Esophagus muscularis mucosa (tissue), 4 donors: ENCODE measurements around the gene RDH14. TPM values are rescaled to one million over a fixed set of nuclear protein-coding genes. Genes with fewer than 3 reads are reported as not detected.
A peak's percentile ranks its signal among the peaks of the same experiment; 100 is the strongest.

Source experiments
- DNase-seq: peaks from one replicate; pipeline ENCODE4 v3.0.0-alpha.2; 2017; ENCODE audit errors: extremely low spot score
- H3K27ac ChIP-seq, 4 donors: fragments of 200-600 bp; sonication (generic); replicated peaks in 1 of 4; 1 replicate in 3 of 4; 2 replicates in 1 of 4; pipeline ENCODE4 v1.5.1; 2016 to 2019; ENCODE audit warnings: mild to moderate bottlenecking in 1 of 4
- H3K27me3 ChIP-seq, 4 donors: fragments of 200-600 bp; sonication (generic); one replicate each; pipeline versions ENCODE4 v1.5.1 to v1.6.0; 2016 to 2019
- H3K36me3 ChIP-seq, 4 donors: fragments of 200-600 bp; sonication (generic); one replicate each; pipeline ENCODE4 v1.5.1; 2016 to 2019
- H3K4me1 ChIP-seq, 4 donors: fragments of 200-600 bp; sonication (generic); one replicate each; pipeline ENCODE4 v1.5.1; 2016 to 2019
- H3K4me3 ChIP-seq, 4 donors: fragments of 200-600 bp; sonication (generic); 1 replicate in 2 of 4; 2 replicates in 2 of 4; pipeline ENCODE4 v1.5.1; 2016 to 2019; ENCODE audit warnings: mild to moderate bottlenecking in 4 of 4, moderate library complexity in 1 of 4
- H3K9me3 ChIP-seq, 4 donors: fragments of 200-600 bp; sonication (generic); 1 replicate in 3 of 4; 2 replicates in 1 of 4; pipeline ENCODE4 v1.5.1; 2016 to 2019
- CTCF ChIP-seq, 3 experiments: fragments of 200-600 bp in 2 of 3; fragments of 450-650 bp in 1 of 3; sonication (generic) in 2 of 3; IDR thresholded peaks; one replicate each; pipeline ENCODE4 v1.5.1; 2017 to 2019; ENCODE audit warnings: antibody characterized with exemption in 3 of 3, mild to moderate bottlenecking in 2 of 3, moderate library complexity in 1 of 3
- EP300 ChIP-seq: sonication (generic); formaldehyde crosslinking; IDR thresholded peaks from one replicate; pipeline ENCODE4 v1.6.1; 2017; ENCODE audit warnings: antibody characterized with exemption
- POLR2A ChIP-seq: fragments of 450-650 bp; IDR thresholded peaks from one replicate; pipeline ENCODE4 v1.6.1; 2017; ENCODE audit warnings: antibody characterized with exemption, moderate library complexity, mild to moderate bottlenecking, low read depth
- POLR2AphosphoS5 ChIP-seq, 2 donors: sonication (generic); formaldehyde crosslinking; IDR thresholded peaks; one replicate each; pipeline ENCODE4 v1.6.1; 2017; ENCODE audit warnings: antibody characterized with exemption in 2 of 2
- WGBS: methylation state at CpG from one replicate; pipeline ENCODE4 v1.1.5; 2018; 5-methylcytosine and 5-hydroxymethylcytosine counted together
- intact Hi-C: fragments of 100-400 bp; cut with DNase I; formaldehyde crosslinking; loops from one replicate; pipeline ENCODE4 v1.15.1; 2023
- total RNA-seq, 4 donors: library from RNA; depleted of rRNA; stranded (reverse); fragments of >200 nt; gene quantifications; one replicate each; pipeline versions ENCODE4 v1.1.0 to v1.2.1, GENCODE V29; 2016

RDH14 gene
- total RNA-seq, 4 donors from 2014 or later: 56.9 to 72.2 (median 65.1) TPM

DNA sequence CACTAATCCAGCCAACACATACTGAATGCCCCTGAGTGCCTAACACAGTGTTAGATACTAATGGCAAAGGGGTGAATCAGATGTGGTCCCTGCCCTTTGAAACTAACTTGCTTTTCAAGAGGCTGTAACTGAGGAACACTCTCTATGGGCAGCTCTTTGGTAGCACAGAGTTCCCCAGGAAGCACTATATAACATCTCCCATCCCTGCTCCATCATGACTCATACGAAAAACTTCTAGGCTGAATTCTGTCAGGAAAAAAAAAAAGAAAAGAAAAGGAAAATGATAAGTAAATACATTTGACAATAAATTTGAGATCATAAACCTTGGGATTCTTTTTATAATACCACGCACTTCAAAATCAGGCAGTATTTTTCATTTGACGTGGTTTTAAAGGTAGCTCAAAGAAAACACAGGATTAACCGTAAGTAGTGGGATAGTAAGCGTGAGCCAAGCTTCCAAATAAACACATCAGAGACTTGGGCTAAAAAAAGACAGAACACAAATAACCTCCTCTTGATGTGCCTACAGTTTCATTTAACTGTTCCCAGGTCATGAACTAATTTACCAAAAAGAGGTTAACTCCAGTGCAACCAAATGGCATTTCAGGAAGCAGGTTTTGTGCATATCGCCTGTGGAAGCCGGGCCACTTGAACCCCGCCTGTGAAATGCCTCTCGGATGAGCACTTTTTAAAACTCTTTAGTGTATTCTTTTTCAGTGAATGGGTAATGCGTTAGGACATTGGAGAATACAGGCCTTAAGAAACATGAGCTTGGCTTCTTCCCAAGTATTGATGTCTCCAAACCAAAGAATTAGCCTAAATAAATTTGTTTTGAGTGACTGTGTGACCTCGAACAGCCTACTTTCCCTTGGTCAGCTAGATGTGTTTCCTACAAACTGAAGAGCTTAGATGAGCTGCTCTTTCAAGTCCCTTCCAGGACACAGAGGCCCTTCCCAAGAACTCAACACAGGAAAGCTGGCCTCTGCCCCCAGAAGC, 42.0 kb downstream of the RDH14 start:
- H3K4me3 ChIP-seq: peak overlapping the region in 2 of 4 donors; percentile 13 to 22
- intact Hi-C loops: loop anchor here (5.0 kb wide), 1 partner anchor 844 kb away; no protein-coding TSS in a partner anchor
- H3K27me3 ChIP-seq: no peaks in the 10 kb centered on the region
- peaks cover 28 to 92% (median 91%) of the 10 kb centered on the region in 4 donors for H3K4me1 ChIP-seq
- no peak for TF ChIP-seq CTCF (IDR thresholded peaks at IDR 0.05)
- TF ChIP-seq EP300: no peak
- no peak for TF ChIP-seq POLR2A
- TF ChIP-seq POLR2AphosphoS5 (IDR thresholded peaks at IDR 0.05): peak; percentile 8 to 24
- 36% methylated on average over 11 of the region's 11 CpGs for WGBS
- H3K36me3 ChIP-seq: no peaks in the 10 kb centered on the region
- peak overlapping the region; percentile 77 to 86 (median 81) for H3K27ac ChIP-seq
- no peaks in the 10 kb centered on the region for H3K9me3 ChIP-seq
- no peak for DNase-seq

- Histone ChIP-seq H3K9me3 (no peaks in the 10 kb centered on the region), H3K4me1 (peaks cover 28 to 82% (median 82%) of the 10 kb centered on the region in 4 donors), H3K36me3 (no peaks in the 10 kb centered on the region), H3K27me3 (no peaks in the 10 kb centered on the region), H3K27ac (peak overlapping the region; percentile 77 to 86 (median 81)), H3K4me3 (no peak overlapping the region)
- no peak for DNase-seq
- intact Hi-C loops: loop anchor here (5.0 kb wide), 1 partner anchor 845 kb away; no protein-coding TSS in a partner anchor
- WGBS: 93% methylated on average over 1 of the region's 1 CpG
- no peak for TF ChIP-seq POLR2A
- TF ChIP-seq POLR2AphosphoS5 (IDR thresholded peaks at IDR 0.05): no peak
- TF ChIP-seq EP300: no peak
- no peak for TF ChIP-seq CTCF (IDR thresholded peaks at IDR 0.05)
These were observed 43.1 kb downstream of the RDH14 start for GRCh38 chr2:18517386-18517785.

- peak; percentile 75 for TF ChIP-seq EP300
- TF ChIP-seq CTCF (IDR thresholded peaks at IDR 0.05): no peak
- no peak for TF ChIP-seq POLR2A
- TF ChIP-seq POLR2AphosphoS5 (IDR thresholded peaks at IDR 0.05): peak; percentile 66 to 78
- Histone ChIP-seq H3K4me1 (peaks cover 28 to 69% (median 69%) of the 10 kb centered on the region in 4 donors), H3K4me3 (no peak overlapping the region)
These were observed 44.3 kb downstream of the RDH14 start for GRCh38 chr2:18516112-18516511.

GRCh38 chr2:18514526-18515461, 45.7 kb downstream of the RDH14 start:
- no peaks in the 10 kb centered on the region for H3K9me3 ChIP-seq
- TF ChIP-seq POLR2AphosphoS5 (IDR thresholded peaks at IDR 0.05): no peak
- TF ChIP-seq EP300: no peak
- no peak for TF ChIP-seq CTCF (IDR thresholded peaks at IDR 0.05)
- TF ChIP-seq POLR2A: no peak
- DNase-seq: no peak
- H3K36me3 ChIP-seq: no peaks in the 10 kb centered on the region
- H3K4me1 ChIP-seq: peaks cover 17 to 56% (median 56%) of the 10 kb centered on the region in 4 donors
- WGBS: 63% methylated on average over 4 of the region's 4 CpGs
- no peaks in the 10 kb centered on the region for H3K27me3 ChIP-seq
- H3K27ac ChIP-seq: peak overlapping the region; percentile 77 to 86 (median 81)
- no peak overlapping the region for H3K4me3 ChIP-seq
- intact Hi-C loops: loop anchor here (2.0 to 5.0 kb wide), 2 partner anchors 76 to 848 kb away; no protein-coding TSS in a partner anchor

More at GRCh38 chr2:18516112-18516511, 44.3 kb downstream of the RDH14 start:
- intact Hi-C loops: loop anchor here (5.0 kb wide), 1 partner anchor 846 kb away; no protein-coding TSS in a partner anchor
- Histone ChIP-seq H3K27ac (peak overlapping the region; percentile 77 to 86 (median 81)), H3K9me3 (no peaks in the 10 kb centered on the region), H3K27me3 (no peaks in the 10 kb centered on the region), H3K36me3 (no peaks in the 10 kb centered on the region)
- DNase-seq: no peak
- WGBS: 30% methylated on average over 9 of the region's 11 CpGs
